Activated CD4-positive, CD25-positive, alpha-beta regulatory T cell treated with anti-CD3 and anti-CD28 coated beads, Interleukin-2, amount 50 U/mL, for 72 hours (primary cell): ENCODE results near the gene SCARB1.

Source experiments
- DNase-seq: peaks from one replicate; pipeline ENCODE4 v3.0.0; 2021

SCARB1 gene

GRCh38 chr12:124861898-124862676 is 1.6 kb downstream of the SCARB1 start:
- no peak for DNase-seq

- no peak for DNase-seq
Observed at GRCh38 chr12:124861492-124861891, 2.2 kb downstream of the SCARB1 start.

GRCh38 chr12:124857921-124858461 is 5.7 kb downstream of the SCARB1 start:
- no peak for DNase-seq

GRCh38 chr12:124856842-124857178 is 6.9 kb downstream of the SCARB1 start:
- DNase-seq: no peak

GRCh38 chr12:124856132-124856841 is 7.4 kb downstream of the SCARB1 start:
- DNase-seq: no peak

GRCh38 chr12:124855275-124855957 is 8.2 kb downstream of the SCARB1 start:
- no peak for DNase-seq

GRCh38 chr12:124854637-124855184 is 9.0 kb downstream of the SCARB1 start:
- DNase-seq: no peak

- DNase-seq: no peak
Observed at GRCh38 chr12:124853781-124854636, 9.7 kb downstream of the SCARB1 start.

GRCh38 chr12:124852911-124853427 is 10.7 kb downstream of the SCARB1 start:
- DNase-seq: no peak

GRCh38 chr12:124852329-124852831 is 11.3 kb downstream of the SCARB1 start:
- DNase-seq: no peak

- no peak for DNase-seq
Observed at GRCh38 chr12:124851342-124851741, 12.3 kb downstream of the SCARB1 start.

GRCh38 chr12:124849382-124849781 is 14.3 kb downstream of the SCARB1 start:
- DNase-seq: no peak

- no peak for DNase-seq
Observed at GRCh38 chr12:124848621-124849380, 14.9 kb downstream of the SCARB1 start.

GRCh38 chr12:124847113-124848074 is 16.3 kb downstream of the SCARB1 start:
- no peak for DNase-seq

- no peak for DNase-seq
Observed at GRCh38 chr12:124844411-124845397, 19.0 kb downstream of the SCARB1 start.

GRCh38 chr12:124842800-124843510 is 20.7 kb downstream of the SCARB1 start:
- no peak for DNase-seq

- no peak for DNase-seq
Observed at GRCh38 chr12:124842073-124842749, 21.5 kb downstream of the SCARB1 start.
